Dermis microvascular lymphatic vessel endothelial cell (primary cell): Measurements from ENCODE around the gene DIMT1. TPM values are rescaled to one million over a fixed set of nuclear protein-coding genes. Genes with fewer than 3 reads are reported as not detected.

Source experiments
- DNase-seq, 2 donors: peaks; one replicate each; pipeline versions ENCODE4 v3.0.0 to v3.0.0-alpha.2; 2010; ENCODE audit warnings: low read depth in 2 of 2
- total RNA-seq: library from RNA; depleted of rRNA; stranded (reverse); fragments of >200 nt; gene quantifications from 2 replicates; pipeline ENCODE4 v1.2.1, GENCODE V29; 2014

Gene DIMT1
- total RNA-seq, 1 donor from 2014 or later: 42.7 TPM

GRCh38 chr5:62371409-62371808 is 32.3 kb downstream of the DIMT1 start:
- no peak for DNase-seq

- DNase-seq: no peak
These were observed 34.7 kb downstream of the DIMT1 start for GRCh38 chr5:62369039-62369438.

GRCh38 chr5:62362701-62363100 is 41.0 kb downstream of the DIMT1 start:
- DNase-seq: no peak

- DNase-seq: peak; percentile 65 to 79
These were observed 49.5 kb downstream of the DIMT1 start for GRCh38 chr5:62354028-62354874.

- no peak for DNase-seq
These were observed 54.8 kb downstream of the DIMT1 start for GRCh38 chr5:62348723-62349481.

GRCh38 chr5:62347928-62348327 is 55.8 kb downstream of the DIMT1 start:
- DNase-seq: no peak

- DNase-seq: no peak
These were observed 57.0 kb downstream of the DIMT1 start for GRCh38 chr5:62346748-62347147.

- DNase-seq: no peak
These were observed 60.3 kb downstream of the DIMT1 start for GRCh38 chr5:62343428-62343827.

GRCh38 chr5:62342476-62342837 is 61.2 kb downstream of the DIMT1 start:
- no peak for DNase-seq

- DNase-seq: no peak
These were observed 61.8 kb downstream of the DIMT1 start for GRCh38 chr5:62341783-62342475.

- no peak for DNase-seq
These were observed 62.7 kb downstream of the DIMT1 start for GRCh38 chr5:62340979-62341378.

- peak; percentile 10 to 58 for DNase-seq
These were observed 63.3 kb downstream of the DIMT1 start for GRCh38 chr5:62340392-62340791.

Other genes with a start within 250 kb of the DIMT1 start
- gene KIF2A, start 97.7 kb downstream of the DIMT1 start, total RNA-seq: 65.1 and 67.0 TPM in 2 replicates
- gene IPO11, start 8.9 kb upstream of the DIMT1 start, total RNA-seq: 90.1 and 98.2 TPM in 2 replicates
- gene LRRC70, start 174.9 kb upstream of the DIMT1 start, total RNA-seq: 43.4 and 63.7 TPM in 2 replicates